A549 (cell line): ENCODE results near the gene GOLGA6C. TPM values are rescaled to one million over a fixed set of nuclear protein-coding genes. Genes with fewer than 3 reads are reported as not detected.
"Not testable (repeated sequence)": the region's sequence is repeated elsewhere in the genome, so short reads cannot be mapped to it uniquely, and the experiment has no call there.

Source experiments
- ATAC-seq, 2 experiments: fragments of 200-7000 bp in 1 of 2; fragments of >200 bp in 1 of 2; cut with Nextera tagmentation in 1 of 2; cut with Tn5 transposase in 1 of 2; 3 replicates each; pipeline versions ENCODE4 v1.8.0 to v1.9.1; 2018 to 2020; ENCODE audit warnings: mild to moderate bottlenecking in 1 of 2, moderate library complexity in 1 of 2
- CTCF ChIA-PET: fragments of 300-600 bp; sonication (Branson Sonifier 250); formaldehyde crosslinking; extraction: SDS; loops from one replicate; lab custom pipeline; 2021; ENCODE audit warnings: antibody characterized with exemption, inconsistent platforms; lab: Yijun Ruan, JAX
- POLR2A ChIA-PET: fragments of 350-600 bp; formaldehyde crosslinking; extraction: SDS; loops from one replicate; lab custom pipeline; 2021; ENCODE audit warnings: antibody characterized with exemption, inconsistent platforms; lab: Yijun Ruan, JAX
- DNase-seq, 2 experiments: peaks; one replicate each; pipeline versions ENCODE4 v3.0.0 to v3.0.0-alpha.2; 2011 to 2016; ENCODE audit warnings: low read depth in 1 of 2, low spot score in 1 of 2
- FAIRE-seq: peaks from 2 replicates; lab custom pipeline; 2011; peaks lifted over from hg19 to GRCh38; lab: Jason Lieb, UNC
- H3K27ac ChIP-seq, 2 experiments: fragments of >200 bp; sonication (Bioruptor Twin); formaldehyde crosslinking; 3 replicates each; pipeline ENCODE4 v1.5.1; 2016 to 2017
- H3K4me1 ChIP-seq: fragments of >200 bp; sonication (Bioruptor Twin); formaldehyde crosslinking; 3 replicates; pipeline ENCODE4 v1.6.1; 2016
- H3K4me2 ChIP-seq: fragments of >200 bp; sonication (Bioruptor Twin); formaldehyde crosslinking; 3 replicates; pipeline ENCODE4 v1.6.1; 2016
- H3K4me3 ChIP-seq: fragments of >200 bp; sonication (Bioruptor Twin); formaldehyde crosslinking; 3 replicates; pipeline ENCODE4 v1.5.1; 2016
- H3K9me3 ChIP-seq: fragments of >200 bp; sonication (Bioruptor Twin); formaldehyde crosslinking; 3 replicates; pipeline ENCODE4 v1.6.1; 2016
- GATA3 ChIP-seq: IDR thresholded peaks from 2 replicates; pipeline ENCODE4 v1.6.1; 2012; ENCODE audit warnings: borderline replicate concordance
- HDAC2 ChIP-seq: fragments of 200-600 bp; sonication (generic); IDR thresholded peaks from 2 replicates; pipeline ENCODE4 v1.6.1; 2016
- HOXA7 ChIP-seq: fragments of 250-450 bp; sonication (Bioruptor Pico); IDR thresholded peaks from 2 replicates; pipeline ENCODE4 v1.5.0; 2020; ENCODE audit warnings: mild to moderate bottlenecking, moderate library complexity
- HOXB13 ChIP-seq: fragments of 250-450 bp; sonication (Bioruptor Pico); IDR thresholded peaks from 2 replicates; pipeline ENCODE4 v1.5.0; 2020; ENCODE audit warnings: low read depth, mild to moderate bottlenecking, moderate library complexity
- JUNB ChIP-seq: fragments of >200 bp; sonication (Bioruptor Twin); formaldehyde crosslinking; IDR thresholded peaks from 2 replicates; pipeline ENCODE4 v1.6.1; 2016
- KDM1A ChIP-seq: fragments of 200-600 bp; sonication (generic); IDR thresholded peaks from 2 replicates; pipeline ENCODE4 v1.6.1; 2016; ENCODE audit warnings: low read depth, mild to moderate bottlenecking
- MAZ ChIP-seq: fragments of 150-350 bp; IDR thresholded peaks from 2 replicates; pipeline ENCODE4 v1.6.1; 2014; ENCODE audit warnings: antibody characterized with exemption, low read depth, low read length, borderline replicate concordance
- NFE2L2 ChIP-seq: fragments of 150-350 bp; conservative IDR thresholded peaks from 2 replicates; pipeline ENCODE4 v1.6.1; 2014; ENCODE audit warnings: low read length
- NR3C1 ChIP-seq: fragments of >200 bp; sonication (Bioruptor Twin); formaldehyde crosslinking; IDR thresholded peaks from 3 replicates; pipeline ENCODE4 v1.6.1; 2017
- PHF8 ChIP-seq: fragments of 200-600 bp; sonication (generic); IDR thresholded peaks from 2 replicates; pipeline ENCODE4 v1.6.1; 2016; ENCODE audit warnings: low read depth, mild to moderate bottlenecking, antibody characterized with exemption, moderate library complexity, borderline replicate concordance
- RARB ChIP-seq: fragments of 250-450 bp; sonication (Bioruptor Pico); IDR thresholded peaks from 2 replicates; pipeline ENCODE4 v1.8.0; 2021; ENCODE audit warnings: mild to moderate bottlenecking, moderate library complexity
- RCOR1 ChIP-seq: fragments of 150-350 bp; IDR thresholded peaks from 2 replicates; pipeline ENCODE4 v1.6.1; 2014; ENCODE audit warnings: antibody characterized with exemption, low read length, low read depth
- SMC3 ChIP-seq: fragments of >200 bp; sonication (Bioruptor Twin); formaldehyde crosslinking; IDR thresholded peaks from 3 replicates; pipeline ENCODE4 v1.6.1; 2018; ENCODE audit warnings: inconsistent platforms
- TFCP2L1 ChIP-seq: fragments of 250-450 bp; sonication (Bioruptor Pico); IDR thresholded peaks from 2 replicates; pipeline ENCODE4 v1.5.0; 2021; ENCODE audit warnings: mild to moderate bottlenecking
- ZSCAN20 ChIP-seq: fragments of 250-450 bp; sonication (Bioruptor Pico); IDR thresholded peaks from 2 replicates; pipeline ENCODE4 v1.8.0; 2022; ENCODE audit warnings: mild to moderate bottlenecking, moderate library complexity
- WGBS: methylation state at CpG from one replicate; pipeline ENCODE4 v1.1.6; 2017; ENCODE audit errors: missing lambda C conversion rate; 5-methylcytosine and 5-hydroxymethylcytosine counted together
- polyA plus RNA-seq, 4 experiments: library from polyadenylated mRNA; depleted of rRNA in 3 of 4; stranded (reverse); fragments of >200 nt; fragmentation: RNase III in 1 of 4; extraction: RNeasy Plus Mini Kit Qiagen cat#74134 plus additional on column Dnase treatment in 1 of 4; gene quantifications; 2 replicates in 3 of 4; 3 replicates in 1 of 4; pipeline ENCODE4 v1.2.3, GENCODE V29; 2011 to 2017
- TF ChIP-seq, protein P1 (sequence below): fragments of 250-450 bp; sonication (Bioruptor Pico); IDR thresholded peaks from 2 replicates; pipeline ENCODE4 v1.5.0; 2021; ENCODE audit warnings: mild to moderate bottlenecking, moderate library complexity, borderline replicate concordance
- TF ChIP-seq, protein P2 (sequence below): fragments of >200 bp; sonication (Bioruptor Twin); formaldehyde crosslinking; IDR thresholded peaks from 2 replicates; pipeline ENCODE4 v1.6.1; 2016
- TF ChIP-seq, protein P3 (sequence below): fragments of >200 bp; sonication (Bioruptor Twin); formaldehyde crosslinking; IDR thresholded peaks from 3 replicates; pipeline ENCODE4 v1.6.1; 2016
- TF ChIP-seq, protein P4 (sequence below): fragments of 450-650 bp; IDR thresholded peaks from 2 replicates; pipeline ENCODE4 v1.6.1; 2014; ENCODE audit warnings: antibody characterized with exemption
- TF ChIP-seq, protein P5 (sequence below): IDR thresholded peaks from 2 replicates; pipeline ENCODE4 v1.6.1; 2012

The GOLGA6C gene
- polyA plus RNA-seq, 2 of the 4 experiments (the other 2 are of a cell fraction): not detected

DNA sequence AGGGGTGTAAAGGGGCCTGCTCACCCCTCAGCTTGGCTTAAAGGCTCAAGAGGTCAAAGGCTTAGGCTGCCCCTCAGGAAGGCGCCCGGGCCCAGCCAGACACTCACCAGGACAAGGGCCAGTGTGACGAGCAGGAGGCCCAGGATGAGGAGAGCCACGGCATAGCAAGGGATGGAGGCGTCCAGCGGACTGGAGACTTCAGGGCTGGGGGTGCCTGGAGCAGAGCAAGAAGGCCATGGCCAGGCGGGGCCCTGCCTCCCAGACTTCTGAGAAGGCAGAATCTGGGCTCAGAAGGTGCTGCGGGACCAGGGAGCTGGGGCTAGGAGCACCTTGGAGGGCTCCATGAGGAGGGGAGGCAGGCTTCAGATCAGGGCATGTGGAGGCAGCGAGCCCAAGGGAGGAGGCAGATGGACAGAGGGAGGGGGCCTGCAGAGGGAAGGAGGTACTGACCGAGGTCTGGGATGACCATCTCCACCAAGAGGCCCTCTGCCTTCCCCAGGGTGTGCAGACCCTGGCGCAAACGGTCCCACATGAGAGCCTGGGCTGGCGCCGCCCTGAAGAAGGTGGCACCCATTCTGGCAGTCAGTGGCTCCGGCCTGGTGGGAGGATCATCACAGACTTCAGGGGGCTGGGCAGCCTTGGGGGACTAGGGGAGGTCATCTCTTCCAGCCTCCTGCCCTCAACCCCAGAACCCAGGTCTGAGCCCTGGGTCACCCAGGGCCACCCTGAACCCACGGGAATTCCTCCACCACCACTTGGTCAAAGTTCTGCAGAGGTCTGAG lies 32.0 kb upstream of the GOLGA6C start (continued):
- TF ChIP-seq MAZ (no peak), PHF8 (no peak), SMC3 (no peak)
- TF ChIP-seq, protein P1, sequence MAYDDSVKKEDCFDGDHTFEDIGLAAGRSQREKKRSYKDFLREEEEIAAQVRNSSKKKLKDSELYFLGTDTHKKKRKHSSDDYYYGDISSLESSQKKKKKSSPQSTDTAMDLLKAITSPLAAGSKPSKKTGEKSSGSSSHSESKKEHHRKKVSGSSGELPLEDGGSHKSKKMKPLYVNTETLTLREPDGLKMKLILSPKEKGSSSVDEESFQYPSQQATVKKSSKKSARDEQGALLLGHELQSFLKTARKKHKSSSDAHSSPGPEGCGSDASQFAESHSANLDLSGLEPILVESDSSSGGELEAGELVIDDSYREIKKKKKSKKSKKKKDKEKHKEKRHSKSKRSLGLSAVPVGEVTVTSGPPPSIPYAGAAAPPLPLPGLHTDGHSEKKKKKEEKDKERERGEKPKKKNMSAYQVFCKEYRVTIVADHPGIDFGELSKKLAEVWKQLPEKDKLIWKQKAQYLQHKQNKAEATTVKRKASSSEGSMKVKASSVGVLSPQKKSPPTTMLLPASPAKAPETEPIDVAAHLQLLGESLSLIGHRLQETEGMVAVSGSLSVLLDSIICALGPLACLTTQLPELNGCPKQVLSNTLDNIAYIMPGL (CRISPR knock-in tag): no peak

DNA sequence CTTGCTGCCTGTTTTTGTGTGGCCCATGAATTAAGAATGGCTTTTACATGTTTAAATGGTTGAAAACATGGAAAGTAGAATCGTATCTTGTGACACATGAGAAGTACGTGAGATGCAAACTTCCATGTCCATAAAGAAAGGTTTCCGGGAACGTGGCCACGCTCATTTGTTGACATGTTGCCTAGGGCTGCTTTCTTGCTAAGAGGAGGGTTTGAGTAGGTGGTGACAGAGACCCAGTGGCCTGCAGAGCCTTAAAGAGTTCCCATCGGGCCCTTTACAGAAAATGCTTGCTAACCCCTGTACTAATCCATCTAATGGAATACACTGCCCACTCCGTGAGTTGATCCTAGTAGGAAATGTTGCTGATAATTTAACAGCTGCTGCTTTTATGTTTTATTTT lies 31.0 kb upstream of the GOLGA6C start:
- ATAC-seq, H3K4me2 ChIP-seq, H3K9me3 ChIP-seq, H3K4me1 ChIP-seq, H3K27ac ChIP-seq, POLR2A ChIA-PET, DNase-seq, H3K4me3 ChIP-seq: not testable (repeated sequence)
- 71% methylated on average over 7 of the region's 7 CpGs for WGBS
- peak; percentile 13 for FAIRE-seq
- CTCF ChIA-PET: interaction anchor here (0.5 kb wide), 1 partner anchor 456 kb away, joined by 3 read pairs; no protein-coding TSS in a partner anchor

DNA sequence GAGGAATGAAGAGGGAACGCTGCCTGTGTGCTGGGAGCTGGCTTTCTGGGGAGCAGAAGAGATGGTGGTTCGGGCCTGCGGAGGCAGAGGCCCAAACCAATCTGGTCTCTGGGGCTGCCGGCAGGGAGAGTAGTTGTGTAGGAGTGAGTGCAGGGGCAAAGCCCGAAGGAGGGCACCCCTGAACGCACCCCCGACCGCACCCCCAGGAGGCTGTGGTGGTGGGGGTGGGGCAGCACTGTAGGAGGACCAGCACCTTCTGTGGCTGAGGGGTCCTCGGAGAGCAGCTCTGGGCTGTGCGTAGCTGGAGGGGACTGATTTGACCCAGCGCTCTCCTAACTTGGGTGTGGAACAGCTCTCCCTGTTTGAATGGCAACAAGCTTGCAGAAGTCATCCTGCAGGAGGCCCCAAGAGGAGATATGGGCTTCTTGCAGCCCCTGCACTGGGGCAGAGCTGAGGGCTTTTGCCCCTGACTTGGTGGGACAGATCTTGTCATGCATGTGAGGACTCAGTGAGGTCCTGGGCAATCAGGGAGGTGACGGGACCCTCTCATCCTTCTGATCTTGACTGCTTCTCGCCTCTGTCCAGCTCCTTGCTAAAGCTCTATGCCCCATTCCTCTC lies 30.4 kb upstream of the GOLGA6C start:
- Histone ChIP-seq H3K27ac (no peak overlapping the region), H3K4me2 (no peak overlapping the region), H3K4me3 (no peak overlapping the region), H3K4me1 (0 out of 3 replicates have a peak, but pooled peaks cover 4% of the 10 kb centered on the region)
- FAIRE-seq (no peak), DNase-seq (no peak)
- POLR2A ChIA-PET: interaction anchor here (0.5 to 1.0 kb wide), 2 partner anchors 205 to 224 kb away, joined by 3 to 6 read pairs; partner anchors contain the start of genes PPCDC and SIN3A
- CTCF ChIA-PET: interaction anchor here (0.5 to 1.2 kb wide), 2 partner anchors 13 to 457 kb away, joined by 3 read pairs; no protein-coding TSS in a partner anchor
- TF ChIP-seq NR3C1: no peak
- TF ChIP-seq, protein P2, sequence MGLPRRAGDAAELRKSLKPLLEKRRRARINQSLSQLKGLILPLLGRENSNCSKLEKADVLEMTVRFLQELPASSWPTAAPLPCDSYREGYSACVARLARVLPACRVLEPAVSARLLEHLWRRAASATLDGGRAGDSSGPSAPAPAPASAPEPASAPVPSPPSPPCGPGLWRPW: no peak
- no peak for TF ChIP-seq RARB (CRISPR knock-in tag)
- TF ChIP-seq, protein P1 (CRISPR knock-in tag): no peak
- TF ChIP-seq JUNB: no peak
- no peak for TF ChIP-seq GATA3
- TF ChIP-seq, protein P3, sequence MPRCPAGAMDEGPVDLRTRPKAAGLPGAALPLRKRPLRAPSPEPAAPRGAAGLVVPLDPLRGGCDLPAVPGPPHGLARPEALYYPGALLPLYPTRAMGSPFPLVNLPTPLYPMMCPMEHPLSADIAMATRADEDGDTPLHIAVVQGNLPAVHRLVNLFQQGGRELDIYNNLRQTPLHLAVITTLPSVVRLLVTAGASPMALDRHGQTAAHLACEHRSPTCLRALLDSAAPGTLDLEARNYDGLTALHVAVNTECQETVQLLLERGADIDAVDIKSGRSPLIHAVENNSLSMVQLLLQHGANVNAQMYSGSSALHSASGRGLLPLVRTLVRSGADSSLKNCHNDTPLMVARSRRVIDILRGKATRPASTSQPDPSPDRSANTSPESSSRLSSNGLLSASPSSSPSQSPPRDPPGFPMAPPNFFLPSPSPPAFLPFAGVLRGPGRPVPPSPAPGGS: no peak
- no peak for TF ChIP-seq KDM1A
- TF ChIP-seq MAZ: no peak
- TF ChIP-seq HOXB13 (CRISPR knock-in tag): no peak
- no peak for TF ChIP-seq NFE2L2
- TF ChIP-seq TFCP2L1 (CRISPR knock-in tag): no peak
- TF ChIP-seq RCOR1: no peak
- TF ChIP-seq, protein P4, sequence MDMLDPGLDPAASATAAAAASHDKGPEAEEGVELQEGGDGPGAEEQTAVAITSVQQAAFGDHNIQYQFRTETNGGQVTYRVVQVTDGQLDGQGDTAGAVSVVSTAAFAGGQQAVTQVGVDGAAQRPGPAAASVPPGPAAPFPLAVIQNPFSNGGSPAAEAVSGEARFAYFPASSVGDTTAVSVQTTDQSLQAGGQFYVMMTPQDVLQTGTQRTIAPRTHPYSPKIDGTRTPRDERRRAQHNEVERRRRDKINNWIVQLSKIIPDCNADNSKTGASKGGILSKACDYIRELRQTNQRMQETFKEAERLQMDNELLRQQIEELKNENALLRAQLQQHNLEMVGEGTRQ: no peak
- no peak for TF ChIP-seq HDAC2
- TF ChIP-seq, protein P5, sequence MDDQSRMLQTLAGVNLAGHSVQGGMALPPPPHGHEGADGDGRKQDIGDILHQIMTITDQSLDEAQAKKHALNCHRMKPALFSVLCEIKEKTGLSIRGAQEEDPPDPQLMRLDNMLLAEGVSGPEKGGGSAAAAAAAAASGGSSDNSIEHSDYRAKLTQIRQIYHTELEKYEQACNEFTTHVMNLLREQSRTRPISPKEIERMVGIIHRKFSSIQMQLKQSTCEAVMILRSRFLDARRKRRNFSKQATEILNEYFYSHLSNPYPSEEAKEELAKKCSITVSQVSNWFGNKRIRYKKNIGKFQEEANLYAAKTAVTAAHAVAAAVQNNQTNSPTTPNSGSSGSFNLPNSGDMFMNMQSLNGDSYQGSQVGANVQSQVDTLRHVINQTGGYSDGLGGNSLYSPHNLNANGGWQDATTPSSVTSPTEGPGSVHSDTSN: no peak
- no peak for TF ChIP-seq ZSCAN20 (CRISPR knock-in tag)
- TF ChIP-seq HOXA7: no peak
- TF ChIP-seq, all 56 proteins: peak for 0
- H3K9me3 ChIP-seq: no peaks in the 10 kb centered on the region
- no peak for ATAC-seq
- 80% methylated on average over 12 of the region's 13 CpGs for WGBS
